OCI-LY1 (cell line): ENCODE results near the gene CACNA1H.

Source experiments
- H2AFZ ChIP-seq: fragments of 200-600 bp; sonication (generic), shearing (Covaris generic); 2 replicates; pipeline ENCODE4 v1.6.0; 2014; ENCODE audit warnings: antibody characterized with exemption, mild to moderate bottlenecking, low read length
- H3F3A ChIP-seq: fragments of 200-600 bp; sonication (generic), shearing (Covaris generic); 2 replicates; pipeline ENCODE4 v1.6.0; 2014; ENCODE audit warnings: mild to moderate bottlenecking, antibody characterized with exemption, low read length, moderate library complexity; ENCODE audit not compliant: insufficient read depth
- H3K27ac ChIP-seq: fragments of 200-600 bp; sonication (generic); 2 replicates; pipeline ENCODE4 v1.5.1; 2014; ENCODE audit warnings: low read length, mixed run types, mild to moderate bottlenecking, low read depth; ENCODE audit not compliant: poor library complexity, severe bottlenecking
- H3K27me3 ChIP-seq: fragments of 200-600 bp; sonication (generic); 2 replicates; pipeline ENCODE4 v1.6.0; 2014; ENCODE audit warnings: antibody characterized with exemption, mild to moderate bottlenecking, low read length, moderate library complexity; ENCODE audit not compliant: insufficient read depth
- H3K36me3 ChIP-seq: fragments of 200-600 bp; sonication (generic); 2 replicates; pipeline ENCODE4 v1.6.1; 2014; ENCODE audit warnings: mild to moderate bottlenecking, antibody characterized with exemption, low read length, moderate library complexity, mixed read lengths; ENCODE audit not compliant: insufficient read depth
- H3K4me1 ChIP-seq: fragments of 200-600 bp; sonication (generic); 2 replicates; pipeline ENCODE4 v1.5.1; 2014; ENCODE audit warnings: mild to moderate bottlenecking, low read length, moderate library complexity; ENCODE audit not compliant: insufficient read depth, severe bottlenecking
- H3K4me2 ChIP-seq: fragments of 200-600 bp; sonication (generic), shearing (Covaris generic); 2 replicates; pipeline ENCODE4 v1.6.1; 2014; ENCODE audit warnings: low read length
- H3K4me3 ChIP-seq: fragments of 200-600 bp; sonication (generic); 2 replicates; pipeline ENCODE4 v1.5.1; 2014; ENCODE audit warnings: low read length, low read depth, mild to moderate bottlenecking, mixed read lengths; ENCODE audit not compliant: poor library complexity, severe bottlenecking
- H3K79me2 ChIP-seq: fragments of 200-600 bp; shearing (Covaris generic); 2 replicates; pipeline ENCODE4 v1.6.1; 2016; ENCODE audit warnings: mixed run types, low read length, mixed read lengths; ENCODE audit not compliant: insufficient read depth
- H3K9ac ChIP-seq: fragments of 200-600 bp; sonication (generic), shearing (Covaris generic); 2 replicates; pipeline ENCODE4 v1.6.1; 2014; ENCODE audit warnings: mild to moderate bottlenecking, low read length, mixed read lengths
- H3K9me2 ChIP-seq: fragments of 200-600 bp; sonication (generic), shearing (Covaris generic); 2 replicates; pipeline ENCODE4 v1.6.1; 2014; ENCODE audit warnings: low read depth, mild to moderate bottlenecking, low read length, mixed read lengths
- H3K9me3 ChIP-seq: fragments of 200-600 bp; shearing (Covaris generic); 2 replicates; pipeline ENCODE4 v1.6.1; 2014; ENCODE audit warnings: low read length, mixed read lengths
- H4K20me1 ChIP-seq: fragments of 200-600 bp; sonication (generic), shearing (Covaris generic); 2 replicates; pipeline ENCODE4 v1.6.0; 2016; ENCODE audit warnings: mild to moderate bottlenecking, low read length; ENCODE audit not compliant: insufficient read depth
- EZH2 ChIP-seq: fragments of 200-600 bp; sonication (generic), shearing (Covaris generic); IDR thresholded peaks from 2 replicates; pipeline ENCODE4 v1.8.0; 2017; ENCODE audit warnings: borderline replicate concordance, mixed run types, mild to moderate bottlenecking, antibody characterized with exemption, low read length, moderate library complexity, mixed read lengths
- TF ChIP-seq, protein P1 (sequence below): fragments of 200-600 bp; sonication (generic), shearing (Covaris generic); IDR thresholded peaks from 2 replicates; pipeline ENCODE4 v1.5.1; 2017; ENCODE audit warnings: mild to moderate bottlenecking, antibody characterized with exemption, low read length, moderate library complexity, mixed read lengths

Gene CACNA1H

DNA sequence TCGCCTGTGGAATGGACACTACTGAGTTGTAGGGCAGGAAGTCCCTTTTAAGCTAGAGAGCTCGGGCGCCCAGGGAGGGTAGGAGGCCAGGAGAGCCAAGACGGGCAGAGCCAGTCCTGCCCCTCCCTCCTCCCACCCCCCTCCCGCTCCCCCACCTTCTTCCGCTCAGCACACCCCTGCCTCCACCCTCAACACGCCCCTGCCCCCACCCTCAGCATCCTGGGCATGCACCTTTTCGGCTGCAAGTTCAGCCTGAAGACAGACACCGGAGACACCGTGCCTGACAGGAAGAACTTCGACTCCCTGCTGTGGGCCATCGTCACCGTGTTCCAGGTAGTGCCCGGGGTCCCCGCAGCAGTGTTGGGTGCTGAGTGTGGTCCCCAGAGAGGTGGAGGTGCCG is 53.9 kb downstream of the CACNA1H start:
- Histone ChIP-seq H3K4me1 (no peaks in the 10 kb centered on the region), H4K20me1 (no peaks in the 10 kb centered on the region), H3K9me3 (no peaks in the 10 kb centered on the region), H2AFZ (no peak overlapping the region), H3K9me2 (no peaks in the 10 kb centered on the region), H3K4me2 (no peak overlapping the region), H3K9ac (no peak overlapping the region), H3K4me3 (no peak overlapping the region), H3K27me3 (peaks cover 4% of the 10 kb centered on the region; the same call in 1 of the 2 replicates), H3K79me2 (no peaks in the 10 kb centered on the region), H3K27ac (no peak overlapping the region), H3K36me3 (no peaks in the 10 kb centered on the region), H3F3A (no peaks in the 10 kb centered on the region)
- TF ChIP-seq EZH2 = no peak
- TF ChIP-seq, protein P1, sequence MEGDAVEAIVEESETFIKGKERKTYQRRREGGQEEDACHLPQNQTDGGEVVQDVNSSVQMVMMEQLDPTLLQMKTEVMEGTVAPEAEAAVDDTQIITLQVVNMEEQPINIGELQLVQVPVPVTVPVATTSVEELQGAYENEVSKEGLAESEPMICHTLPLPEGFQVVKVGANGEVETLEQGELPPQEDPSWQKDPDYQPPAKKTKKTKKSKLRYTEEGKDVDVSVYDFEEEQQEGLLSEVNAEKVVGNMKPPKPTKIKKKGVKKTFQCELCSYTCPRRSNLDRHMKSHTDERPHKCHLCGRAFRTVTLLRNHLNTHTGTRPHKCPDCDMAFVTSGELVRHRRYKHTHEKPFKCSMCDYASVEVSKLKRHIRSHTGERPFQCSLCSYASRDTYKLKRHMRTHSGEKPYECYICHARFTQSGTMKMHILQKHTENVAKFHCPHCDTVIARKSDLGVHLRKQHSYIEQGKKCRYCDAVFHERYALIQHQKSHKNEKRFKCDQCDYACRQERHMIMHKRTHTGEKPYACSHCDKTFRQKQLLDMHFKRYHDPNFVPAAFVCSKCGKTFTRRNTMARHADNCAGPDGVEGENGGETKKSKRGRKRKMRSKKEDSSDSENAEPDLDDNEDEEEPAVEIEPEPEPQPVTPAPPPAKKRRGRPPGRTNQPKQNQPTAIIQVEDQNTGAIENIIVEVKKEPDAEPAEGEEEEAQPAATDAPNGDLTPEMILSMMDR = no peak

- Histone ChIP-seq H3K9ac (no peak overlapping the region), H3K27me3 (peaks cover 4% of the 10 kb centered on the region; the same call in 1 of the 2 replicates), H3K4me3 (no peak overlapping the region), H2AFZ (no peak overlapping the region), H3K27ac (no peak overlapping the region), H3K9me3 (no peaks in the 10 kb centered on the region), H3K9me2 (no peaks in the 10 kb centered on the region), H3K4me2 (no peak overlapping the region), H4K20me1 (no peaks in the 10 kb centered on the region), H3K36me3 (no peaks in the 10 kb centered on the region), H3K79me2 (no peaks in the 10 kb centered on the region), H3F3A (no peaks in the 10 kb centered on the region), H3K4me1 (no peaks in the 10 kb centered on the region)
- TF ChIP-seq, protein P1 = no peak
Measured at GRCh38 chr16:1208239-1208830, 55.4 kb downstream of the CACNA1H start.

- Histone ChIP-seq H3K27me3 (peaks cover 4% of the 10 kb centered on the region; the same call in 1 of the 2 replicates), H3K9me2 (no peaks in the 10 kb centered on the region), H3K9ac (no peak overlapping the region), H3K4me1 (no peaks in the 10 kb centered on the region), H2AFZ (no peak overlapping the region), H3K27ac (no peak overlapping the region), H3K9me3 (no peaks in the 10 kb centered on the region), H3K36me3 (no peaks in the 10 kb centered on the region), H3K4me2 (no peak overlapping the region), H4K20me1 (no peaks in the 10 kb centered on the region), H3K4me3 (no peak overlapping the region), H3K79me2 (no peaks in the 10 kb centered on the region), H3F3A (no peaks in the 10 kb centered on the region)
- TF ChIP-seq, protein P1 = no peak
- TF ChIP-seq EZH2 = no peak
Measured at GRCh38 chr16:1209081-1209480, 56.2 kb downstream of the CACNA1H start.
